IMR-90 (cell line): ENCODE results near the gene CETP. TPM values are rescaled to one million over a fixed set of nuclear protein-coding genes. Genes with fewer than 3 reads are reported as not detected.

ENCODE experiments used
- ATAC-seq: fragments of 200-7000 bp; cut with Tn5 transposase; 2 replicates; pipeline ENCODE4 v1.9.1; 2020; ENCODE audit warnings: low read depth, mild to moderate bottlenecking, moderate library complexity
- BruUV-seq: library from RNA; stranded (reverse); fragments of 400-500 nt; replicated peaks from 2 replicates; lab custom pipeline; 2021; lab: Mats Ljungman, UMichigan
- CTCF ChIA-PET: fragments of 300-600 bp; formaldehyde crosslinking; extraction: SDS; loops from one replicate; lab custom pipeline; 2021; ENCODE audit warnings: antibody characterized with exemption; lab: Yijun Ruan, JAX
- POLR2A ChIA-PET: fragments of 300-600 bp; sonication (Branson Sonifier 250); formaldehyde crosslinking; loops from one replicate; lab custom pipeline; 2022; ENCODE audit warnings: antibody characterized with exemption; ENCODE audit not compliant: unreplicated experiment; lab: Charles Lee
- DNase-seq: peaks from one replicate; pipeline ENCODE4 v3.0.0; 2013
- H2AFZ ChIP-seq: replicated peaks from 2 replicates; pipeline ENCODE3; 2013; ENCODE audit warnings: low read length, mild to moderate bottlenecking; ENCODE audit not compliant: poor library complexity
- H2AK5ac ChIP-seq: 2 replicates; pipeline ENCODE4 v1.6.1; 2013; ENCODE audit warnings: low read depth, low read length, inconsistent platforms
- H2AK9ac ChIP-seq: replicated peaks from 2 replicates; pipeline ENCODE3; 2013; ENCODE audit warnings: mild to moderate bottlenecking, low read depth, low read length, moderate library complexity; ENCODE audit not compliant: poor library complexity
- H2BK120ac ChIP-seq: 2 replicates; pipeline ENCODE4 v1.6.1; 2013; ENCODE audit warnings: low read depth, low read length, inconsistent platforms
- H2BK15ac ChIP-seq: 3 replicates; pipeline ENCODE4 v1.6.1; 2013; ENCODE audit warnings: low read depth, low read length, inconsistent platforms
- H2BK20ac ChIP-seq: 2 replicates; pipeline ENCODE4 v1.6.1; 2013; ENCODE audit warnings: low read depth, mild to moderate bottlenecking, inconsistent platforms, low read length, moderate library complexity
- H2BK5ac ChIP-seq: 2 replicates; pipeline ENCODE4 v1.6.1; 2013; ENCODE audit warnings: mild to moderate bottlenecking, low read depth, low read length, inconsistent platforms; ENCODE audit not compliant: poor library complexity, severe bottlenecking
- H3K14ac ChIP-seq: replicated peaks from 2 replicates; pipeline ENCODE4 v1.6.1; 2013; ENCODE audit warnings: low read depth, low read length, inconsistent platforms
- H3K18ac ChIP-seq: 2 replicates; pipeline ENCODE4 v1.6.1; 2013; ENCODE audit warnings: low read depth, low read length, control low read depth
- H3K23ac ChIP-seq: 2 replicates; pipeline ENCODE4 v1.6.1; 2013; ENCODE audit warnings: low read depth, low read length, inconsistent platforms
- H3K27ac ChIP-seq: 2 replicates; pipeline ENCODE4 v1.5.1; 2013; ENCODE audit warnings: mild to moderate bottlenecking, control low read depth, low read length; ENCODE audit not compliant: insufficient read depth
- H3K27me3 ChIP-seq: 2 replicates; pipeline ENCODE4 v1.6.1; 2013; ENCODE audit warnings: low read length; ENCODE audit not compliant: control insufficient read depth, insufficient read depth
- H3K36me3 ChIP-seq: 2 replicates; pipeline ENCODE4 v1.6.1; 2013; ENCODE audit warnings: low read length, mixed read lengths; ENCODE audit not compliant: control insufficient read depth, insufficient read depth
- H3K4ac ChIP-seq: 2 replicates; pipeline ENCODE4 v1.6.1; 2013; ENCODE audit warnings: low read depth, low read length, inconsistent platforms
- H3K4me1 ChIP-seq: 2 replicates; pipeline ENCODE4 v1.6.1; 2013; ENCODE audit warnings: low read length, mixed read lengths; ENCODE audit not compliant: control insufficient read depth, insufficient read depth
- H3K4me2 ChIP-seq: 2 replicates; pipeline ENCODE4 v1.6.1; 2013; ENCODE audit warnings: low read depth, mild to moderate bottlenecking, control low read depth, low read length, moderate library complexity
- H3K4me3 ChIP-seq: 2 replicates; pipeline ENCODE4 v1.5.1; 2013; ENCODE audit warnings: low read depth, mild to moderate bottlenecking, control low read depth, low read length, moderate library complexity; ENCODE audit not compliant: insufficient read depth
- H3K56ac ChIP-seq: 2 replicates; pipeline ENCODE4 v1.6.1; 2013; ENCODE audit warnings: low read length, inconsistent platforms; ENCODE audit not compliant: insufficient read depth; ENCODE audit errors: extremely low read depth
- H3K79me1 ChIP-seq, 2 experiments: 2 replicates each; pipeline ENCODE4 v1.6.1; 2013; ENCODE audit warnings: low read length in 2 of 2, inconsistent platforms in 1 of 2, low read depth in 1 of 2
- H3K9ac ChIP-seq: 2 replicates; pipeline ENCODE4 v1.6.1; 2013; ENCODE audit warnings: low read depth, low read length, control low read depth
- H3K9me1 ChIP-seq: 2 replicates; pipeline ENCODE4 v1.6.1; 2013; ENCODE audit warnings: low read length, inconsistent platforms; ENCODE audit not compliant: insufficient read depth
- H3K9me3 ChIP-seq: 2 replicates; pipeline ENCODE4 v1.6.1; 2013; ENCODE audit warnings: low read length; ENCODE audit not compliant: control insufficient read depth, insufficient read depth
- H4K20me1 ChIP-seq: 2 replicates; pipeline ENCODE4 v1.6.1; 2013; ENCODE audit warnings: low read length, inconsistent platforms; ENCODE audit not compliant: insufficient read depth
- H4K5ac ChIP-seq: 2 replicates; pipeline ENCODE4 v1.6.1; 2013; ENCODE audit warnings: mild to moderate bottlenecking, low read depth, low read length, control low read depth
- H4K8ac ChIP-seq, 2 experiments: 2 replicates each; pipeline ENCODE4 v1.6.1; 2013; ENCODE audit warnings: low read depth in 2 of 2, low read length in 2 of 2, control low read depth in 1 of 2, inconsistent platforms in 1 of 2
- H4K91ac ChIP-seq: 2 replicates; pipeline ENCODE4 v1.6.1; 2013; ENCODE audit warnings: low read depth, low read length, inconsistent platforms; ENCODE audit not compliant: insufficient read depth
- RFX5 ChIP-seq: IDR thresholded peaks from 2 replicates; pipeline ENCODE4 v1.8.0; 2012; ENCODE audit warnings: low read depth, mild to moderate bottlenecking, low read length, moderate library complexity
- WGBS, 2 experiments: methylation state at CpG; one replicate each; pipeline versions ENCODE4 v1.1.5 to v1.1.7; 2013; ENCODE audit warnings: missing lambda C conversion rate in 2 of 2; ENCODE audit not compliant: insufficient read length in 1 of 2; ENCODE audit errors: extremely low coverage in 2 of 2; 5-methylcytosine and 5-hydroxymethylcytosine counted together
- dilution Hi-C: fragments of 300-500 bp; cut with HindIII; formaldehyde crosslinking; loops from one replicate; pipeline ENCODE4 v1.14.3; 2018; ENCODE audit warnings: low sequenced_read_pairs; ENCODE audit not compliant: unreplicated experiment
- in situ Hi-C: fragments of 300-500 bp; cut with MboI; formaldehyde crosslinking; loops from 3 replicates; pipeline ENCODE4 v1.14.3; 2019; ENCODE audit warnings: low sequenced_read_pairs, inconsistent platforms, mixed read lengths
- intact Hi-C: fragments of 100-400 bp; cut with micrococcal nuclease; formaldehyde crosslinking; loops from 2 replicates; pipeline ENCODE4 v1.10.0; 2022
- polyA plus RNA-seq, 3 experiments: library from polyadenylated mRNA; depleted of rRNA; stranded (reverse); fragments of >200 nt; gene quantifications; 2 replicates each; pipeline ENCODE4 v1.2.3, GENCODE V29; 2012; ENCODE audit warnings: low replicate concordance in 1 of 3
- total RNA-seq: library from RNA; depleted of rRNA; stranded (reverse); fragments of >200 nt; gene quantifications from 2 replicates; pipeline ENCODE4 v1.2.3, GENCODE V29; 2012

The CETP gene
- total and polyA plus RNA-seq, 2 of the 4 experiments (the other 2 are of a cell fraction): not detected

GRCh38 chr16:56975714-56976113 is 14.0 kb downstream of the CETP start:
- Histone ChIP-seq H2AK9ac (no peak overlapping the region), H3K4ac (no peak overlapping the region), H2BK5ac (no peak overlapping the region), H3K4me2 (no peak overlapping the region), H3K9ac (no peak overlapping the region), H3K27ac (no peak overlapping the region), H2BK120ac (no peak overlapping the region), H3K4me3 (no peak overlapping the region), H3K9me1 (no peaks in the 10 kb centered on the region; the same call in 1 of the 2 replicates), H3K4me1 (peaks cover 2% of the 10 kb centered on the region; the same call in 1 of the 2 replicates), H3K9me3 (no peaks in the 10 kb centered on the region), H4K20me1 (no peaks in the 10 kb centered on the region), H3K79me1 (no peaks in the 10 kb centered on the region), H2AK5ac (no peak overlapping the region), H3K14ac (no peak overlapping the region), H3K36me3 (no peaks in the 10 kb centered on the region), H3K27me3 (peaks cover 5% of the 10 kb centered on the region; the same call in 1 of the 2 replicates), H4K8ac (no peak overlapping the region), H3K18ac (no peak overlapping the region), H4K91ac (no peak overlapping the region), H3K56ac (no peak overlapping the region), H2BK20ac (no peak overlapping the region), H4K5ac (no peak overlapping the region), H2BK15ac (no peak overlapping the region), H3K23ac (no peak overlapping the region), H2AFZ (no peak overlapping the region)
- ChIA-PET POLR2A (no interaction called here), CTCF (interaction anchor here (0.6 kb wide), 1 partner anchor 10 kb away, joined by 4 read pairs; no protein-coding TSS in a partner anchor)
- dilution Hi-C loops: no loop called here
- no peak for TF ChIP-seq RFX5
- in situ Hi-C loops: no loop called here
- ATAC-seq: no peak
- 100% methylated on average over 2 of the region's 10 CpGs; no CpG with 5 or more reads in 1 of the 2 experiments for WGBS, 2 experiments
- no peak for DNase-seq
- no TSS peak for BruUV-seq
- intact Hi-C loops: no loop called here
